A549 (cell line): ENCODE data around the gene ARMH4.

ENCODE experiments used
- CBX8 ChIP-seq: fragments of 200-600 bp; sonication (generic); IDR thresholded peaks from 2 replicates; pipeline ENCODE4 v1.6.1; 2016
- CEBPB ChIP-seq, 2 experiments: fragments of >200 bp in 1 of 2; sonication (Bioruptor Twin) in 1 of 2; formaldehyde crosslinking in 1 of 2; IDR thresholded peaks; 2 replicates each; pipeline ENCODE4 v1.6.1; 2012 to 2016
- PHF8 ChIP-seq: fragments of 200-600 bp; sonication (generic); IDR thresholded peaks from 2 replicates; pipeline ENCODE4 v1.6.1; 2016; ENCODE audit warnings: low read depth, mild to moderate bottlenecking, antibody characterized with exemption, moderate library complexity, borderline replicate concordance
- ZC3H11A ChIP-seq: fragments of 450-650 bp; IDR thresholded peaks from 2 replicates; pipeline ENCODE4 v1.6.1; 2014; ENCODE audit warnings: antibody characterized with exemption, mild to moderate bottlenecking
- TF ChIP-seq, protein P1 (sequence below): fragments of 150-350 bp; IDR thresholded peaks from 2 replicates; pipeline ENCODE4 v1.6.1; 2014; ENCODE audit warnings: low read depth, mild to moderate bottlenecking, low read length
- TF ChIP-seq, protein P2 (sequence below): IDR thresholded peaks from 2 replicates; pipeline ENCODE4 v1.6.1; 2012

DNA sequence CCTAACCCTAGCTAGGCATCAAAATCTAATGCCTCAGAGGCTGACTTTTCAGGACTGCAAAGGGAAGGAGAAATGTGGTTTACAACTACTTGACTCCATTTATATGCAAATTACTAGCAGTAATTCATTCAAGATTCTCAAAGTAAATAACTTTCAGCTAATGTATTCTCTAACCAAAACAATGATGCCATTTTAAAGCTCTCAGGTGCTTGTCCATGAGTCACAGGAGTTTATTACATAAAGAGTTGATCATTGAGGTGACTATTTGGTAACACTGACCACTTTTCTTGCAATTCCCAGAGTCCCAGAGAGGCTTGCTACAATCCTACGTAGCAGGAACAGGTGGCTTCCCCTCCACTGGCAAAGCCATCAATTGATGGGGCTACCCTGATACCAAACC, 177.1 kb downstream of the ARMH4 start:
- TF ChIP-seq, protein P1, sequence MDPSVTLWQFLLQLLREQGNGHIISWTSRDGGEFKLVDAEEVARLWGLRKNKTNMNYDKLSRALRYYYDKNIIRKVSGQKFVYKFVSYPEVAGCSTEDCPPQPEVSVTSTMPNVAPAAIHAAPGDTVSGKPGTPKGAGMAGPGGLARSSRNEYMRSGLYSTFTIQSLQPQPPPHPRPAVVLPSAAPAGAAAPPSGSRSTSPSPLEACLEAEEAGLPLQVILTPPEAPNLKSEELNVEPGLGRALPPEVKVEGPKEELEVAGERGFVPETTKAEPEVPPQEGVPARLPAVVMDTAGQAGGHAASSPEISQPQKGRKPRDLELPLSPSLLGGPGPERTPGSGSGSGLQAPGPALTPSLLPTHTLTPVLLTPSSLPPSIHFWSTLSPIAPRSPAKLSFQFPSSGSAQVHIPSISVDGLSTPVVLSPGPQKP = no peak
- no peak for TF ChIP-seq PHF8
- TF ChIP-seq, protein P2, sequence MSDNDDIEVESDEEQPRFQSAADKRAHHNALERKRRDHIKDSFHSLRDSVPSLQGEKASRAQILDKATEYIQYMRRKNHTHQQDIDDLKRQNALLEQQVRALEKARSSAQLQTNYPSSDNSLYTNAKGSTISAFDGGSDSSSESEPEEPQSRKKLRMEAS = no peak
- no peak for TF ChIP-seq CBX8
- no peak for TF ChIP-seq CEBPB (IDR thresholded peaks at IDR 0.05)
- TF ChIP-seq ZC3H11A = no peak
